Activated T-cell treated with anti-CD3 and anti-CD28 coated beads, Interleukin-2, amount 50 U/mL, for 48 hours (primary cell): ENCODE measurements around the gene SLC4A2.
A peak's percentile ranks its signal among the peaks of the same experiment; 100 is the strongest.
"Not testable (repeated sequence)": the region's sequence is repeated elsewhere in the genome, so short reads cannot be mapped to it uniquely, and the experiment has no call there.

Experiments
- DNase-seq, 2 experiments: peaks; one replicate each; pipeline ENCODE4 v3.0.0-alpha.2; 2020

The SLC4A2 gene, protein sequence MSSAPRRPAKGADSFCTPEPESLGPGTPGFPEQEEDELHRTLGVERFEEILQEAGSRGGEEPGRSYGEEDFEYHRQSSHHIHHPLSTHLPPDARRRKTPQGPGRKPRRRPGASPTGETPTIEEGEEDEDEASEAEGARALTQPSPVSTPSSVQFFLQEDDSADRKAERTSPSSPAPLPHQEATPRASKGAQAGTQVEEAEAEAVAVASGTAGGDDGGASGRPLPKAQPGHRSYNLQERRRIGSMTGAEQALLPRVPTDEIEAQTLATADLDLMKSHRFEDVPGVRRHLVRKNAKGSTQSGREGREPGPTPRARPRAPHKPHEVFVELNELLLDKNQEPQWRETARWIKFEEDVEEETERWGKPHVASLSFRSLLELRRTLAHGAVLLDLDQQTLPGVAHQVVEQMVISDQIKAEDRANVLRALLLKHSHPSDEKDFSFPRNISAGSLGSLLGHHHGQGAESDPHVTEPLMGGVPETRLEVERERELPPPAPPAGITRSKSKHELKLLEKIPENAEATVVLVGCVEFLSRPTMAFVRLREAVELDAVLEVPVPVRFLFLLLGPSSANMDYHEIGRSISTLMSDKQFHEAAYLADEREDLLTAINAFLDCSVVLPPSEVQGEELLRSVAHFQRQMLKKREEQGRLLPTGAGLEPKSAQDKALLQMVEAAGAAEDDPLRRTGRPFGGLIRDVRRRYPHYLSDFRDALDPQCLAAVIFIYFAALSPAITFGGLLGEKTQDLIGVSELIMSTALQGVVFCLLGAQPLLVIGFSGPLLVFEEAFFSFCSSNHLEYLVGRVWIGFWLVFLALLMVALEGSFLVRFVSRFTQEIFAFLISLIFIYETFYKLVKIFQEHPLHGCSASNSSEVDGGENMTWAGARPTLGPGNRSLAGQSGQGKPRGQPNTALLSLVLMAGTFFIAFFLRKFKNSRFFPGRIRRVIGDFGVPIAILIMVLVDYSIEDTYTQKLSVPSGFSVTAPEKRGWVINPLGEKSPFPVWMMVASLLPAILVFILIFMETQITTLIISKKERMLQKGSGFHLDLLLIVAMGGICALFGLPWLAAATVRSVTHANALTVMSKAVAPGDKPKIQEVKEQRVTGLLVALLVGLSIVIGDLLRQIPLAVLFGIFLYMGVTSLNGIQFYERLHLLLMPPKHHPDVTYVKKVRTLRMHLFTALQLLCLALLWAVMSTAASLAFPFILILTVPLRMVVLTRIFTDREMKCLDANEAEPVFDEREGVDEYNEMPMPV

DNA sequence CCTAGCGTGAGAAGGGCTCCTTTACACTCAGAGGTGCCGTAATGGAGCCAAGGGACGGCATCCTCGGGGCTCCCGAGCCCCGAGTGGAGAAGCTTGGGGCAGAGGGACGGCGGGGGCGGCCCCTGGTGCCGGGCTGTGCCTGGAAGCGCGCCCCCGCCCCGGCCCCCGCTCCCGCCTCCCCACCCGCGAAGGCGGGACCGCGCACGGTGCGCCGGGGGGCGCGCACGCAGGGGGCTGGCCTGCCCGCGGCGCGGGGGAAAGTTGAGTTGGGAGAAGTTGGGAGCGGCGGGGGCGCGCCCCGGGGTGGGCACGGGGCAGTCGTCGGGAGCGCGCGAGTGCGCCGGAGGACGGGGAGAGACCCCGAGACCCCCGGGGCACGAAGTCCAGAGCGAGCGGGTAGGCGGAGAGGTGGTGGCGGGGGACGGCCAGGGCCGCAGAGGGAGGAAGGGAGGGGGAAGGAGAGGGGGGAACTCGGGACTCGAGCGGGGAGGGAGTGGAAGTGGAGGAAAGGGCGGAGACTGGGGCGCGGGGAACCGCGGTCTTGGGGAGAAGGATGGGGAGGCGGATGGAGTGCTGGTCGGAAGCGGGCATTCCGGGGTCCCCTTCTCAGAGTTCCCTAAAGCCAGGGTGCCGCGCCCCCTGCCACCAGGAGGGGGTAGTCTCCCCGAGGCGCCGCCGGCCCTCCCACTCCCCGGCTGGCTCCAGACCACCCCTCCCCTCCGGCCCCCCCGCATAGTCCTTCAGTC lies at the start of gene SLC4A2:
Gene SLC4A2, plus strand, starts transcription at position 223 of the 746 bp plus-strand sequence. CDS start 2,399 bp downstream, outside the sequence.
- peak; percentile 81 to 84 for DNase-seq

DNA sequence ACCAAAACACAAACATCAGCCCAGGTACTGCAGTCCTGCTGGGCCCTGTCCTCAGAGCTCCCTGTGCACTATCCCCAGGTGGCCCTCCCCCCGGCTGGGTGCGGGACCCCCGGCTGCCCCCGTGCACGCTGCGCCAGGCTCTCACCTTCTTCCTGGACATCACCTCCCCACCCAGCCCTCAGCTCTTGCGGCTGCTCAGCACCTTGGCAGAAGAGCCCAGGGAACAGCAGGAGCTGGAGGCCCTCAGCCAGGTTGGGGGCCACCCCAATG lies 49.4 kb upstream of the SLC4A2 start:
- DNase-seq: no peak

- DNase-seq: peak; percentile 51 to 61
Measured at GRCh38 chr7:151010307-151011096, 48.9 kb upstream of the SLC4A2 start.

DNA sequence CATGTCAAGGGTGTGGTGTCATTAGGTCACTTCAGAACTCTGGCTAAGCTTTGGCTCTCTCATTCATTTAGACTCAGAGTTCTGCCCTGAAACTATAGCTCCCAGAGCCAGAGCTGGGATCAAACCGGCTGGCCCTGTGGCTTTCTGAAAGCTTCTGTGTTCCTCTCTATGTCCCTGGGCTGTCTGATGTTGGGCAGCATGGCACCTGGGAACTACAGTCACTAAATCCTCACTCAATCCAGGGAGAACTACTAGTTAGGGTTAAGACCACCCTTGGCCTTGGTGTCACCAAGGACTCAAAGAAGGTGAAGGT lies 48.3 kb upstream of the SLC4A2 start:
- no peak for DNase-seq

DNA sequence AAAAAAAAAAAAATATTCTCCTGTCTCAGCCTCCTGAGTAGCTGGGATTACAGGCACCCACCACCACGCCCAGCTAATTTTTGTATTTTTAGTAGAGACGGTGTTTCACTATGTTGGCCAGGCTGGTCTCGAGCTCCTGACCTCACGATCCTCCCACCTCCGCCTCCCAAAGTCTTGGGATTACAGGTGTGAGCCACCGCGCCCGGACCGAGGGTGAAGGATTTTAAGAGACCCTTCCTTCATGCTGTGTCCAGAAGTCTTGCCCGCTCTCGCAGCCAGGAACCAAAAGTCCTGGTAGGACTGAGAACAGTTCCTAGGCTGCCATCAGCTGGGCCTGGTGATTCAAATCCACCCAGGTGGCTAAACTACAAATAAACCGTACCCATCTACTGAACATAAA lies 47.8 kb upstream of the SLC4A2 start:
- DNase-seq: not testable (repeated sequence)

GRCh38 chr7:151012031-151012692 lies 47.2 kb upstream of the SLC4A2 start:
- no peak for DNase-seq

GRCh38 chr7:151012911-151013347 lies 46.5 kb upstream of the SLC4A2 start:
- no peak for DNase-seq

DNA sequence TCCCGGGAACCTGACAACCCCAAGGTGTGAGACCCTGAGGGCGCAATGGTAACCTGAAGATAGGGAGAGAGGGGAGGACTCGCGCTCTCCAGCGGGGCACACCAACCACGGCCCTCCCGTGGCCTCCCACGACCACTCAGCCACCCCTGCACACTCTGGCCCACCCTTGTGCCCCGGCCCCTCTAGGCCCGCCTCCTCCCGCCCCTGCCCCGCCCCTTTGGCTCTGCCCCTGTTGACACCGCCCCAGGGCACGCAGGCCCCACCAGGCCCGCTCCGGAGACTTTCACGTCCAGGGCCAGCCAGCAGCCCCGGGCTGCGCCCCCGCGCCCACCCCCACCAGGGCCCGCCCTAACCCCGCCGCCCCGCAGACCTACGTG lies 46.0 kb upstream of the SLC4A2 start:
- DNase-seq: no peak

GRCh38 chr7:151013733-151014497 lies 45.5 kb upstream of the SLC4A2 start:
- peak; percentile 83 to 87 for DNase-seq

DNA sequence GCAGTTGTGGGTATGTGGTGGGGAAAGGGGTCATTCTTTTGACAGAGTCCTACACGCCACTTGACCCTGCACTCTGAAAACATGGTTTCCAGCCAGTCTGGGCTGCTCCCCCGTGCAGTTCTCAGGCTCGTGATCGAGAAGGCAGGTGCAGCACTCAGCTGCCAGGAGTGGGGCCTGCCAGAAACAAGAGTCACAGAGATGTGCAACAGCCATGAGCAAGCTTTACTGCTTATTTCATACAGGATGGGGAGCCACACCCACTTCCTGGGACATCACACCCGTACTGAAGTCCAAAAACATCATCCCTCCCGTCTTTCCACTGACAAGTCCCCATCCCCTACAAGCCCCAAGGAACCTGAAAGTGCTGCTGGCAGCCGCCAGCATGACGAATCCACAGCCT lies 44.4 kb upstream of the SLC4A2 start:
- DNase-seq: peak in 1 of 2 experiments; percentile 52

GRCh38 chr7:151015967-151016366 lies 43.4 kb upstream of the SLC4A2 start:
- no peak for DNase-seq

GRCh38 chr7:151016505-151016904 lies 42.9 kb upstream of the SLC4A2 start:
- no peak for DNase-seq

DNA sequence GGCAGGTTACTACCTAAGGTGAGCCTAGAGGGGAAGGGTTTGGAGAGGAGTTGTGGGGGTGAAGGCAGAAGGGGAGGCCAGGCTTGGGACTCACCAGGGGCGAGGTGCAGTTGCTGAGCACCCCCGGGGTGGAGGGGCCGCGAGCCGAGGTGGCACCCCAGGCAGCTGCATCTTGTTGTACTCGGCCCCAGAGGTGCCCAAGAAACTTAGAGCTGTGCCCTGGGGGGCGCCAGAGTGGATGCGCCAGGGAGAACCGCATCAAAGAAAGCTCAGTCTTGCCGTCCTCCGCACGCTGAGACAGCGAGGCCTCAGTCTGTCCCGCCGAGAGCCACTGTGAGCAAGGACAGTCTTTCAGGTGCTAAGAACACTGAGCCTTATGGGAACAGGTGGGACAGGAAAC lies 42.4 kb upstream of the SLC4A2 start:
- no peak for DNase-seq

DNA sequence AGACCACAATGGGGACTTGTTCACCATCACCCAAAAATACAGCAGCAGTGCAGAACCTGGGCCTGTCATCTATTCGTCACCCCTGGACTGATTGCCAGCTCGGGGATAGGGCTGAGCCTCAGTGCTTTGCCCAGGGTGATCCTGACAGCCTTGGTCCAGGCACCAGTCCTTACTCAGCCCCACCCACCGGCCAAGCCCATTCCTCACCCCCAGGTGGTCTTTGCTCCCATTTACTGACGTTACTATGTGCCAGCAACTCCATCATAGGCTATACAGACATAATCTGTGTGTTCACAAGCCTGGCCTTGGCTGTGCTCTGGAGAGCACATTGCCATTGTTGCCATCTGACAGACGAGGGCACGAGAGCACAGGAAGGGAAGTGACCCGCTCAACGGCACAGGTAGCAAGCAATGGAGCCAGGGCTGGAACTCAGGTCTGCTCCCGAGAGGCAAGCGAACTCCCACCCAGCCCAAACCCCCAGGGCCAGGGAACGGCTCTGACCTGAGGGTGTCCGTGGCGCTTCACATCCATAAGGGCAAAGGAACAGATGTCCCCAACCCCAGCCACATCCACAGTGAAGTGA lies 41.9 kb upstream of the SLC4A2 start:
- peak in 1 of 2 experiments; percentile 49 for DNase-seq

- DNase-seq: peak; percentile 91 to 92
Measured at GRCh38 chr7:151017953-151018420, 41.4 kb upstream of the SLC4A2 start.

DNA sequence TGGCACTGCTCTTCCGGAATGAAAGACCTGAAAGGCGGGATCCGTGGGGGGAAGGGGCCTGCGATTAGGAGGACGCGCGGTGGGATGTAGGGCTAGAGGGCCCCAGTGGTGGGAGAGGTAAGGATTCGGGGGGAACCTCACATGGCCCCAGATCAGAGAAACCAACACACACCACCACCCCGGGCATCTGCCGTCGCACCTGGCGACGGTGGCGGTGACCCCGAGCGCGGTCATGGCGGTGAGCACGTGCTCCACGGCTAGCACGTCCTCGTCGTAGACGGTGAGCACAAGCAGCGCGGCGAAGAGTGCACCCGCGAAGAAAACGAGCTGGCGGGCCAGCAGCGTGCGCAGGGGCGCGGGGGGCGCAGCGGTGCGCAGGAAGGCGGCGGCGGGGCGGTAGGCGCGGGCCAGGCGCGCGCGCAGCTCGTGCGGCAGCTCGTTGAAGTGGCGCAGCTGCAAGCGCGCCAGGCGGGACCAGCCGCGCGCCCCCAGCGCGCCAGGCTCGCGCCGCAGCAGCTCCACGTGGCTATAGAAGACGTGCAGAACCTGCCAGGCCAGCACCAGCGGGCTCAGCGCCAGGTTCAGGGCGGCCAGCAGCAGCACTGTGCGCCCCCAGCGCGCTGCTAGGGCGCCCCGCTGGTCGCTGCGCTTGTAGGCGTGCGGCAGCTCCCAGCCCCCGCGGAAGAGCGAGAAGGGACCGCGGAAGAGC lies 40.8 kb upstream of the SLC4A2 start:
- peak; percentile 61 to 71 for DNase-seq

- DNase-seq: no peak
Measured at GRCh38 chr7:151019130-151019447, 40.3 kb upstream of the SLC4A2 start.

DNA sequence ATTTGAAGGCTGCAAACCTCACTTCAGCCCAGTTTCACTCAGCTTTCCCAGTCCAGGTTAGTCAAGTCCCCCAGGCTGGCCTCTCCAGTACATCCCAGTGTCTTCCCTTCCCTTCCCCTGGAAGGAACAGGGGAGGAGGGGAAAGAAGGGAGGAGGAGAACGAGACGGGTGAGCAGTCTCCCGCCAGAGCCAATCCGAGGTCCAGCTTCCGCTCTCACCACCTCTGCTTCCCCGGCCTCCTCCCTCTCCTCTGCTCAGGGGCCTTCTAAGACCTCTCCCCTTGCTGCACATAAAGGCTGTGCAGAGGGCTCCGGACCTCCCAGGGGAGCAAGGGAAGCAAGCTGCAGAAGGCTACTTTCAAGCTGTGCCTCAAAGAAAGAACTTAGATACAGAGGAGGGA lies 39.2 kb upstream of the SLC4A2 start:
- no peak for DNase-seq

GRCh38 chr7:151023232-151023631 lies 36.2 kb upstream of the SLC4A2 start:
- no peak for DNase-seq
